Hepatocyte (in vitro differentiated cells): Measurements from ENCODE around the gene LBX2. TPM values are rescaled to one million over a fixed set of nuclear protein-coding genes. Genes with fewer than 3 reads are reported as not detected.

Source experiments
- DNase-seq: peaks from one replicate; pipeline ENCODE4 v3.0.0-alpha.2; 2016; ENCODE audit warnings: low spot score
- H2AFZ ChIP-seq: fragments of 200-600 bp; sonication (generic); 2 replicates; pipeline ENCODE4 v1.6.0; 2016; ENCODE audit warnings: antibody characterized with exemption, mild to moderate bottlenecking
- H3K27ac ChIP-seq: fragments of 200-600 bp; sonication (generic); 2 replicates; pipeline ENCODE4 v1.5.1; 2016; ENCODE audit warnings: mild to moderate bottlenecking
- H3K27me3 ChIP-seq: fragments of 200-600 bp; sonication (generic); 2 replicates; pipeline ENCODE4 v1.6.1; 2016
- H3K36me3 ChIP-seq: fragments of 200-600 bp; sonication (generic); replicated peaks from 2 replicates; pipeline ENCODE4 v1.5.1; 2016; ENCODE audit warnings: low read depth; ENCODE audit not compliant: insufficient read depth
- H3K4me1 ChIP-seq: fragments of 200-600 bp; sonication (generic); 2 replicates; pipeline ENCODE4 v1.5.1; 2016; ENCODE audit warnings: mild to moderate bottlenecking, moderate library complexity; ENCODE audit not compliant: insufficient read depth
- H3K4me2 ChIP-seq: fragments of 200-600 bp; sonication (generic); 2 replicates; pipeline ENCODE4 v1.6.0; 2016
- H3K4me3 ChIP-seq: fragments of 200-600 bp; sonication (generic); 2 replicates; pipeline ENCODE4 v1.5.1; 2016; ENCODE audit warnings: mild to moderate bottlenecking
- H3K79me2 ChIP-seq: fragments of 200-600 bp; sonication (generic); 2 replicates; pipeline ENCODE4 v1.6.0; 2017; ENCODE audit warnings: mild to moderate bottlenecking
- H3K9me2 ChIP-seq: fragments of 200-600 bp; sonication (generic); replicated peaks from 2 replicates; pipeline ENCODE4 v1.6.0; 2017; ENCODE audit warnings: mild to moderate bottlenecking; ENCODE audit not compliant: insufficient read depth
- H3K9me3 ChIP-seq: fragments of 200-600 bp; sonication (generic); 2 replicates; pipeline ENCODE4 v1.5.1; 2016; ENCODE audit warnings: low read depth, mild to moderate bottlenecking
- H4K20me1 ChIP-seq: fragments of 200-600 bp; sonication (generic); 2 replicates; pipeline ENCODE4 v1.6.0; 2016; ENCODE audit warnings: mild to moderate bottlenecking; ENCODE audit not compliant: insufficient read depth, poor library complexity, severe bottlenecking
- CTCF ChIP-seq: fragments of 200-600 bp; sonication (generic); IDR thresholded peaks from 2 replicates; pipeline ENCODE4 v1.5.1; 2016; ENCODE audit warnings: antibody characterized with exemption, mild to moderate bottlenecking; ENCODE audit not compliant: poor library complexity
- EZH2 ChIP-seq: fragments of 200-600 bp; sonication (generic); IDR thresholded peaks from 2 replicates; pipeline ENCODE4 v1.6.1; 2016; ENCODE audit warnings: antibody characterized with exemption, mild to moderate bottlenecking, borderline replicate concordance
- EZH2phosphoT487 ChIP-seq: fragments of 200-600 bp; sonication (generic); IDR thresholded peaks from one replicate; pipeline ENCODE4 v1.6.1; 2018; ENCODE audit warnings: antibody characterized with exemption, mild to moderate bottlenecking, low read depth, moderate library complexity; ENCODE audit not compliant: unreplicated experiment, severe bottlenecking
- WGBS: methylation state at CpG from one replicate; pipeline ENCODE4 v1.1.6; 2016; ENCODE audit warnings: low lambda C conversion rate; ENCODE audit errors: missing lambda C conversion rate; 5-methylcytosine and 5-hydroxymethylcytosine counted together
- polyA plus RNA-seq: library from polyadenylated mRNA; unstranded; fragments of >200 nt; fragmentation: Nextera tagmentation; extraction: Ambion mirVana; gene quantifications from 2 replicates; pipeline ENCODE4 v1.2.1, GENCODE V29; 2016
- total RNA-seq: library from RNA; depleted of rRNA; stranded (reverse); fragments of >200 nt; gene quantifications from 2 replicates; pipeline ENCODE4 v1.2.3, GENCODE V29; 2014

Gene LBX2
- total and polyA plus RNA-seq, 2 experiments from 2014 or later, result 2.5 to 5.2 TPM

- Histone ChIP-seq H3K27me3 (no peaks in the 10 kb centered on the region), H3K27ac (no peak overlapping the region), H3K4me3 (no peak overlapping the region), H3K9me3 (no peaks in the 10 kb centered on the region), H3K79me2 (no peaks in the 10 kb centered on the region), H3K4me1 (peaks cover 5% of the 10 kb centered on the region), H4K20me1 (no peaks in the 10 kb centered on the region), H3K9me2 (no peaks in the 10 kb centered on the region), H2AFZ (no peak overlapping the region), H3K4me2 (no peak overlapping the region), H3K36me3 (no peaks in the 10 kb centered on the region)
- TF ChIP-seq EZH2phosphoT487, result no peak
- TF ChIP-seq CTCF, result peak; percentile 6
- 84% methylated on average over 3 of the region's 3 CpGs for WGBS
- DNase-seq, result no peak
Observed at GRCh38 chr2:74544634-74545033, 45.2 kb upstream of the LBX2 start.

GRCh38 chr2:74542978-74543377 is 43.6 kb upstream of the LBX2 start:
- TF ChIP-seq CTCF, result no peak
- TF ChIP-seq EZH2phosphoT487, result no peak
- TF ChIP-seq EZH2, result no peak
- Histone ChIP-seq H3K27me3 (no peaks in the 10 kb centered on the region), H4K20me1 (no peaks in the 10 kb centered on the region), H3K27ac (no peak overlapping the region), H3K79me2 (no peaks in the 10 kb centered on the region), H3K4me1 (no peaks in the 10 kb centered on the region), H3K4me3 (no peak overlapping the region), H3K9me2 (no peaks in the 10 kb centered on the region), H3K36me3 (no peaks in the 10 kb centered on the region), H3K9me3 (no peaks in the 10 kb centered on the region), H3K4me2 (no peak overlapping the region), H2AFZ (no peak overlapping the region)
- WGBS, result 96% methylated on average over 1 of the region's 1 CpG
- DNase-seq, result no peak

- Histone ChIP-seq H3K9me2 (no peaks in the 10 kb centered on the region), H3K27ac (no peak overlapping the region), H3K4me3 (no peak overlapping the region), H3K4me2 (no peak overlapping the region), H4K20me1 (no peaks in the 10 kb centered on the region), H3K79me2 (no peaks in the 10 kb centered on the region), H3K4me1 (no peaks in the 10 kb centered on the region), H3K27me3 (no peaks in the 10 kb centered on the region), H2AFZ (no peak overlapping the region), H3K36me3 (no peaks in the 10 kb centered on the region), H3K9me3 (no peaks in the 10 kb centered on the region)
- WGBS, result 94% methylated on average over 5 of the region's 5 CpGs
- DNase-seq, result no peak
- TF ChIP-seq CTCF (no peak), EZH2phosphoT487 (no peak)
Observed at GRCh38 chr2:74540291-74540690, 40.9 kb upstream of the LBX2 start.

GRCh38 chr2:74538881-74539339 is 39.5 kb upstream of the LBX2 start:
- no peaks in the 10 kb centered on the region for H3K4me1 ChIP-seq

More at GRCh38 chr2:74538881-74539339, 39.5 kb upstream of the LBX2 start:
- no peak for DNase-seq
- Histone ChIP-seq H3K4me3 (no peak overlapping the region), H3K36me3 (no peaks in the 10 kb centered on the region), H3K79me2 (no peaks in the 10 kb centered on the region), H3K9me3 (no peaks in the 10 kb centered on the region), H3K9me2 (no peaks in the 10 kb centered on the region), H3K27me3 (no peaks in the 10 kb centered on the region), H2AFZ (no peak overlapping the region), H4K20me1 (no peaks in the 10 kb centered on the region), H3K27ac (no peak overlapping the region), H3K4me2 (no peak overlapping the region)
- 80% methylated on average over 7 of the region's 7 CpGs for WGBS
- TF ChIP-seq EZH2phosphoT487 (no peak), CTCF (no peak), EZH2 (no peak)
